Naive B cell (primary cell): ENCODE data around the gene TTC7B. TPM values are rescaled to one million over a fixed set of nuclear protein-coding genes. Genes with fewer than 3 reads are reported as not detected.

ENCODE experiments used
- ATAC-seq, 2 donors: fragments of 150-1000 bp; cut with Tn5 transposase; 2 replicates each; pipeline ENCODE4 v1.10.0; 2021; ENCODE audit warnings: low read depth in 2 of 2, mild to moderate bottlenecking in 2 of 2, moderate library complexity in 2 of 2
- DNase-seq: peaks from one replicate; pipeline ENCODE4 v3.0.0; 2022
- H3K27ac Mint-ChIP-seq, 6 donors: one replicate each; pipeline ENCODE4 v1.8.0; 2020 to 2022; ENCODE audit warnings: mild to moderate bottlenecking in 6 of 6, mixed read lengths in 6 of 6, moderate library complexity in 5 of 6, inconsistent platforms in 2 of 6
- H3K27me3 Mint-ChIP-seq, 3 donors: one replicate each; pipeline ENCODE4 v1.8.0; 2021 to 2022; ENCODE audit warnings: mixed read lengths in 3 of 3, mild to moderate bottlenecking in 1 of 3
- H3K36me3 Mint-ChIP-seq, 2 donors: one replicate each; pipeline ENCODE4 v1.8.0; 2020 to 2022; ENCODE audit warnings: mixed read lengths in 2 of 2, inconsistent platforms in 1 of 2, mild to moderate bottlenecking in 1 of 2
- H3K4me1 Mint-ChIP-seq, 3 donors: one replicate each; pipeline ENCODE4 v1.8.0; 2020 to 2022; ENCODE audit warnings: mixed read lengths in 3 of 3, inconsistent platforms in 1 of 3, mild to moderate bottlenecking in 1 of 3, moderate library complexity in 1 of 3
- H3K4me3 Mint-ChIP-seq, 8 donors: one replicate each; pipeline ENCODE4 v1.8.0; 2020 to 2022; ENCODE audit warnings: mild to moderate bottlenecking in 8 of 8, mixed read lengths in 8 of 8, moderate library complexity in 8 of 8, inconsistent platforms in 2 of 8
- H3K9me3 Mint-ChIP-seq, 7 donors: one replicate each; pipeline ENCODE4 v1.8.0; 2020 to 2022; ENCODE audit warnings: mixed read lengths in 7 of 7, mild to moderate bottlenecking in 5 of 7, inconsistent platforms in 2 of 7, moderate library complexity in 1 of 7
- polyA plus RNA-seq, 6 donors: library from polyadenylated mRNA; unstranded; fragments of 300-500 nt; fragmentation: Illumina TruSeq; gene quantifications; one replicate each; pipeline ENCODE4 v1.2.3, GENCODE V29; 2021; ENCODE audit warnings: low read depth in 6 of 6

The TTC7B gene
- polyA plus RNA-seq, 6 donors from 2014 or later = 0.39 to 1.2 TPM; not detected in 4

GRCh38 chr14:90785876-90786450, 30.3 kb downstream of the TTC7B start:
- ATAC-seq (no peak), DNase-seq (no peak)
- Mint-ChIP-seq H3K4me3 (no peak overlapping the region), H3K36me3 (no peaks in the 10 kb centered on the region), H3K27ac (no peak overlapping the region), H3K4me1 (no peaks in the 10 kb centered on the region), H3K9me3 (no peaks in the 10 kb centered on the region), H3K27me3 (peaks cover 0 to 6% (median 0%) of the 10 kb centered on the region in 3 donors)

- no peaks in the 10 kb centered on the region for H3K36me3 Mint-ChIP-seq
- peaks cover 0 to 6% (median 0%) of the 10 kb centered on the region in 3 donors for H3K27me3 Mint-ChIP-seq
- DNase-seq (no peak), ATAC-seq (no peak)
- no peak overlapping the region for H3K4me3 Mint-ChIP-seq
- no peaks in the 10 kb centered on the region for H3K9me3 Mint-ChIP-seq
- H3K27ac Mint-ChIP-seq = no peak overlapping the region
- H3K4me1 Mint-ChIP-seq = no peaks in the 10 kb centered on the region
Observed at GRCh38 chr14:90785471-90785870, 30.8 kb downstream of the TTC7B start.

- no peak for DNase-seq
- Mint-ChIP-seq H3K4me3 (no peak overlapping the region), H3K9me3 (no peaks in the 10 kb centered on the region), H3K27ac (peak overlapping the region in 2 of 6 donors; percentile 63 to 75), H3K27me3 (peaks cover 0 to 6% (median 0%) of the 10 kb centered on the region in 3 donors), H3K36me3 (no peaks in the 10 kb centered on the region), H3K4me1 (no peaks in the 10 kb centered on the region)
- no peak for ATAC-seq
Observed at GRCh38 chr14:90784621-90785270, 31.5 kb downstream of the TTC7B start.

GRCh38 chr14:90783344-90783743, 32.9 kb downstream of the TTC7B start:
- Mint-ChIP-seq H3K4me1 (no peaks in the 10 kb centered on the region), H3K27ac (no peak overlapping the region), H3K27me3 (peaks cover 0 to 6% (median 0%) of the 10 kb centered on the region in 3 donors), H3K36me3 (no peaks in the 10 kb centered on the region), H3K9me3 (no peaks in the 10 kb centered on the region), H3K4me3 (no peak overlapping the region)
- DNase-seq (no peak), ATAC-seq (no peak)

GRCh38 chr14:90782892-90783291, 33.3 kb downstream of the TTC7B start:
- no peaks in the 10 kb centered on the region for H3K36me3 Mint-ChIP-seq
- H3K4me1 Mint-ChIP-seq = no peaks in the 10 kb centered on the region
- no peak overlapping the region for H3K4me3 Mint-ChIP-seq
- DNase-seq (no peak), ATAC-seq (no peak)
- H3K27me3 Mint-ChIP-seq = peaks cover 0 to 6% (median 0%) of the 10 kb centered on the region in 3 donors
- no peaks in the 10 kb centered on the region for H3K9me3 Mint-ChIP-seq
- H3K27ac Mint-ChIP-seq = no peak overlapping the region

- DNase-seq = no peak
- H3K4me1 Mint-ChIP-seq = no peaks in the 10 kb centered on the region
- no peak for ATAC-seq
- H3K9me3 Mint-ChIP-seq = no peaks in the 10 kb centered on the region
- H3K27me3 Mint-ChIP-seq = peaks cover 0 to 6% (median 0%) of the 10 kb centered on the region in 3 donors
- no peaks in the 10 kb centered on the region for H3K36me3 Mint-ChIP-seq
- H3K27ac Mint-ChIP-seq = no peak overlapping the region
- no peak overlapping the region for H3K4me3 Mint-ChIP-seq
Observed at GRCh38 chr14:90781876-90782275, 34.4 kb downstream of the TTC7B start.

GRCh38 chr14:90781344-90781761, 34.9 kb downstream of the TTC7B start:
- Mint-ChIP-seq H3K36me3 (no peaks in the 10 kb centered on the region), H3K9me3 (no peaks in the 10 kb centered on the region), H3K27me3 (peaks cover 0 to 6% (median 0%) of the 10 kb centered on the region in 3 donors), H3K4me3 (no peak overlapping the region), H3K4me1 (no peaks in the 10 kb centered on the region), H3K27ac (no peak overlapping the region)
- no peak for DNase-seq
- no peak for ATAC-seq

- no peaks in the 10 kb centered on the region for H3K4me1 Mint-ChIP-seq
- H3K9me3 Mint-ChIP-seq = no peaks in the 10 kb centered on the region
- H3K27ac Mint-ChIP-seq = peak overlapping the region in 1 of 6 donors; percentile 20
- no peak for ATAC-seq
- H3K4me3 Mint-ChIP-seq = no peak overlapping the region
- no peak for DNase-seq
- no peaks in the 10 kb centered on the region for H3K36me3 Mint-ChIP-seq
- peaks cover 0 to 6% (median 0%) of the 10 kb centered on the region in 3 donors for H3K27me3 Mint-ChIP-seq
Observed at GRCh38 chr14:90780519-90780918, 35.7 kb downstream of the TTC7B start.

- no peak overlapping the region for H3K4me3 Mint-ChIP-seq
- no peaks in the 10 kb centered on the region for H3K36me3 Mint-ChIP-seq
- DNase-seq (no peak), ATAC-seq (no peak)
- no peak overlapping the region for H3K27ac Mint-ChIP-seq
- no peaks in the 10 kb centered on the region for H3K27me3 Mint-ChIP-seq
- no peaks in the 10 kb centered on the region for H3K9me3 Mint-ChIP-seq
- no peaks in the 10 kb centered on the region for H3K4me1 Mint-ChIP-seq
Observed at GRCh38 chr14:90778571-90779255, 37.5 kb downstream of the TTC7B start.

- no peak for ATAC-seq
- no peaks in the 10 kb centered on the region for H3K4me1 Mint-ChIP-seq
- no peaks in the 10 kb centered on the region for H3K27me3 Mint-ChIP-seq
- H3K9me3 Mint-ChIP-seq = no peaks in the 10 kb centered on the region
- no peak overlapping the region for H3K4me3 Mint-ChIP-seq
- no peak overlapping the region for H3K27ac Mint-ChIP-seq
- DNase-seq = no peak
- H3K36me3 Mint-ChIP-seq = no peaks in the 10 kb centered on the region
Observed at GRCh38 chr14:90777830-90778485, 38.3 kb downstream of the TTC7B start.

GRCh38 chr14:90777358-90777757, 38.9 kb downstream of the TTC7B start:
- H3K4me1 Mint-ChIP-seq = no peaks in the 10 kb centered on the region
- no peak overlapping the region for H3K27ac Mint-ChIP-seq
- ATAC-seq = no peak
- DNase-seq = no peak
- no peak overlapping the region for H3K4me3 Mint-ChIP-seq
- H3K27me3 Mint-ChIP-seq = no peaks in the 10 kb centered on the region
- no peaks in the 10 kb centered on the region for H3K36me3 Mint-ChIP-seq
- no peaks in the 10 kb centered on the region for H3K9me3 Mint-ChIP-seq

GRCh38 chr14:90775441-90775840, 40.8 kb downstream of the TTC7B start:
- Mint-ChIP-seq H3K27me3 (no peaks in the 10 kb centered on the region), H3K4me1 (no peaks in the 10 kb centered on the region), H3K4me3 (no peak overlapping the region), H3K36me3 (no peaks in the 10 kb centered on the region), H3K27ac (no peak overlapping the region), H3K9me3 (no peaks in the 10 kb centered on the region)
- no peak for DNase-seq
- no peak for ATAC-seq

- no peak overlapping the region for H3K27ac Mint-ChIP-seq
Observed at GRCh38 chr14:90774316-90774715, 41.9 kb downstream of the TTC7B start.

More at GRCh38 chr14:90774316-90774715, 41.9 kb downstream of the TTC7B start:
- Mint-ChIP-seq H3K4me3 (no peak overlapping the region), H3K4me1 (no peaks in the 10 kb centered on the region), H3K27me3 (no peaks in the 10 kb centered on the region), H3K36me3 (peaks cover 0 to under 1% of the 10 kb centered on the region in 2 donors), H3K9me3 (peaks cover 0 to 7% (median 0%) of the 10 kb centered on the region in 7 donors)
- DNase-seq (no peak), ATAC-seq (no peak)
